ENCODE results near the gene HIGD2A. TPM values are rescaled to one million over a fixed set of nuclear protein-coding genes. Genes with fewer than 3 reads are reported as not detected.
A peak's percentile ranks its signal among the peaks of the same experiment; 100 is the strongest.

HIGD2A gene
- total and polyA plus RNA-seq, 10 of the 15 experiments (the other 5 are each of a cell fraction or from before 2014, with no cell fraction given) = 152 to 348 (median 194) TPM

GRCh38 chr5:176361437-176362232 lies 26.9 kb upstream of the HIGD2A start, which contains the start of gene KIAA1191 (continued):
- TF ChIP-seq E4F1 (IDR thresholded peaks at IDR 0.05; ENCODE audit: borderline replicate concordance, partially characterized antibody) (no peak), PAX8 (IDR thresholded peaks at IDR 0.05) (no peak), SUZ12 (IDR thresholded peaks at IDR 0.05; ENCODE audit: unreplicated experiment) (no peak), RCOR1 (conservative IDR thresholded peaks at IDR 0.05; ENCODE audit: low read depth, low read length) (peak; percentile 98), TCF3 (IDR thresholded peaks at IDR 0.05; ENCODE audit: borderline replicate concordance, insufficient read depth, low read depth, low read length) (peak; percentile 82; the same call in 1 of the 2 replicates), IRF3 (IDR thresholded peaks at IDR 0.05) (no peak), ZNF24 (IDR thresholded peaks at IDR 0.05) (no peak), BACH1 (IDR thresholded peaks at IDR 0.05; ENCODE audit: borderline replicate concordance) (peak; percentile 89), ELK1 (IDR thresholded peaks at IDR 0.05; ENCODE audit: low read depth, low read length) (peak; percentile 40), EZH2 (IDR thresholded peaks at IDR 0.05; ENCODE audit: borderline replicate concordance, control insufficient read depth, low read depth, low read length) (no peak), HDAC2 (IDR thresholded peaks at IDR 0.05) (no peak), CHD1 (IDR thresholded peaks at IDR 0.05; ENCODE audit: low read depth, low read length) (no peak), REST (IDR thresholded peaks at IDR 0.05; ENCODE audit: low read depth, low read length) (no peak), MXI1 (IDR thresholded peaks at IDR 0.05; ENCODE audit: low read depth, low read length) (peak; percentile 53), SMAD1 (IDR thresholded peaks at IDR 0.05; ENCODE audit: low read depth, partially characterized antibody) (no peak), WRNIP1 (IDR thresholded peaks at IDR 0.05; ENCODE audit: borderline replicate concordance, low read depth, low read length) (no peak), SREBF1 (IDR thresholded peaks at IDR 0.05; ENCODE audit: low read length) (0 out of 2 replicates have a peak, but pooled peaks have one; percentile 14), NR2F1 (conservative IDR thresholded peaks at IDR 0.05) (peak; percentile 41; the same call in 1 of the 2 replicates)
